HEK293 (cell line): ENCODE data around the gene SHTN1.
A peak's percentile ranks its signal among the peaks of the same experiment; 100 is the strongest.

Source experiments
- CTCF ChIA-PET: fragments of 350-600 bp; formaldehyde crosslinking; extraction: SDS; loops from one replicate; lab custom pipeline; 2021; ENCODE audit warnings: antibody characterized with exemption; lab: Yijun Ruan, JAX
- POLR2A ChIA-PET: fragments of 300-600 bp; formaldehyde crosslinking; extraction: SDS; loops from one replicate; lab custom pipeline; 2020; ENCODE audit warnings: antibody characterized with exemption, inconsistent platforms; lab: Yijun Ruan, JAX
- H3K27ac ChIP-seq: fragments of 200-500 bp; sonication (Bioruptor generic); 2 replicates; pipeline ENCODE4 v1.5.1; 2014; ENCODE audit warnings: low read depth, low read length, control low read depth, inconsistent platforms; ENCODE audit errors: extremely low read depth
- H3K36me3 ChIP-seq, 2 experiments: fragments of 200-500 bp in 1 of 2; sonication (Bioruptor generic) in 1 of 2; 1 replicate in 1 of 2; 2 replicates in 1 of 2; pipeline ENCODE4 v1.5.1; 2014 to 2017; ENCODE audit warnings: inconsistent platforms in 2 of 2, low read length in 2 of 2; ENCODE audit not compliant: control insufficient read depth in 2 of 2, insufficient read depth in 1 of 2
- H3K4me1 ChIP-seq: fragments of 200-500 bp; sonication (Bioruptor generic); 2 replicates; pipeline ENCODE4 v1.5.1; 2014; ENCODE audit warnings: mild to moderate bottlenecking, low read length, inconsistent platforms; ENCODE audit not compliant: control insufficient read depth, insufficient read depth
- H3K4me3 ChIP-seq: 2 replicates; pipeline ENCODE4 v1.5.1; 2011; ENCODE audit warnings: low read depth, mild to moderate bottlenecking, control low read depth, low read length, moderate library complexity
- H3K9me3 ChIP-seq: fragments of 200-500 bp; sonication (Bioruptor generic); 2 replicates; pipeline ENCODE4 v1.5.1; 2014; ENCODE audit warnings: low read depth, low read length, inconsistent platforms; ENCODE audit not compliant: control insufficient read depth, insufficient read depth
- MZF1 ChIP-seq: fragments of 450-650 bp; formaldehyde crosslinking; IDR thresholded peaks from 2 replicates; pipeline ENCODE4 v1.5.1; 2017; ENCODE audit warnings: missing biosample characterization, missing genetic modification characterization, borderline replicate concordance
- OVOL3 ChIP-seq: fragments of 450-650 bp; formaldehyde crosslinking; IDR thresholded peaks from 2 replicates; pipeline ENCODE4 v1.5.1; 2016; ENCODE audit warnings: missing biosample characterization, missing genetic modification characterization
- PRDM1 ChIP-seq: fragments of 450-650 bp; formaldehyde crosslinking; IDR thresholded peaks from 2 replicates; pipeline ENCODE4; 2016; ENCODE audit warnings: missing biosample characterization, missing genetic modification characterization
- SETDB1 ChIP-seq: IDR thresholded peaks from one replicate; pipeline ENCODE4 v1.6.1; 2017; ENCODE audit warnings: mild to moderate bottlenecking, low read length, moderate library complexity, mixed read lengths; ENCODE audit not compliant: insufficient read length
- SP7 ChIP-seq: fragments of 450-650 bp; formaldehyde crosslinking; IDR thresholded peaks from 2 replicates; pipeline ENCODE4 v1.5.1; 2016; ENCODE audit warnings: missing biosample characterization, missing genetic modification characterization
- TCF7L2 ChIP-seq: IDR thresholded peaks from 2 replicates; pipeline ENCODE4 v1.6.1; 2011; ENCODE audit warnings: low read depth, mild to moderate bottlenecking, inconsistent platforms, low read length, moderate library complexity, borderline replicate concordance
- TRIM28 ChIP-seq: IDR thresholded peaks from 2 replicates; pipeline ENCODE4 v1.6.1; 2011; ENCODE audit warnings: low read length, control low read depth, borderline replicate concordance
- WT1 ChIP-seq: fragments of 450-650 bp; formaldehyde crosslinking; IDR thresholded peaks from 2 replicates; pipeline ENCODE4 v1.5.1; 2016; ENCODE audit warnings: missing biosample characterization, missing genetic modification characterization
- ZBTB17 ChIP-seq: fragments of 450-650 bp; formaldehyde crosslinking; IDR thresholded peaks from 2 replicates; pipeline ENCODE4 v1.5.1; 2016; ENCODE audit warnings: missing biosample characterization, missing genetic modification characterization
- ZFHX2 ChIP-seq: fragments of 450-650 bp; formaldehyde crosslinking; conservative IDR thresholded peaks from 2 replicates; pipeline ENCODE4 v1.5.1; 2016; ENCODE audit warnings: missing biosample characterization, missing genetic modification characterization
- ZNF292 ChIP-seq: fragments of 450-650 bp; formaldehyde crosslinking; IDR thresholded peaks from 2 replicates; pipeline ENCODE4 v1.5.1; 2016; ENCODE audit warnings: low read depth, missing biosample characterization, missing genetic modification characterization, borderline replicate concordance
- ZNF335 ChIP-seq: fragments of 450-650 bp; formaldehyde crosslinking; conservative IDR thresholded peaks from 2 replicates; pipeline ENCODE4 v1.5.1; 2016; ENCODE audit warnings: missing biosample characterization, missing genetic modification characterization
- ZNF366 ChIP-seq: fragments of 450-650 bp; formaldehyde crosslinking; conservative IDR thresholded peaks from 2 replicates; pipeline ENCODE4 v1.5.1; 2016; ENCODE audit warnings: missing biosample characterization, missing genetic modification characterization
- ZNF600 ChIP-seq: fragments of 450-650 bp; formaldehyde crosslinking; IDR thresholded peaks from 2 replicates; pipeline ENCODE4 v1.5.1; 2016; ENCODE audit warnings: missing biosample characterization, missing genetic modification characterization
- ZNF629 ChIP-seq: fragments of 450-650 bp; formaldehyde crosslinking; IDR thresholded peaks from 2 replicates; pipeline ENCODE4 v1.5.1; 2017; ENCODE audit warnings: missing biosample characterization, missing genetic modification characterization
- TF ChIP-seq, protein P1 (sequence below): fragments of 450-650 bp; formaldehyde crosslinking; IDR thresholded peaks from 2 replicates; pipeline ENCODE4 v1.5.1; 2017; ENCODE audit warnings: missing biosample characterization, missing genetic modification characterization
- TF ChIP-seq, protein P2 (sequence below): fragments of 450-650 bp; IDR thresholded peaks from 2 replicates; pipeline ENCODE4 v1.5.1; 2018; ENCODE audit warnings: missing biosample characterization, mild to moderate bottlenecking, missing genetic modification characterization
- TF ChIP-seq, protein P3 (sequence below): fragments of 450-650 bp; formaldehyde crosslinking; IDR thresholded peaks from 2 replicates; pipeline ENCODE4 v1.5.1; 2017; ENCODE audit warnings: missing biosample characterization, missing genetic modification characterization
- TF ChIP-seq, protein P4 (sequence below): fragments of 450-650 bp; formaldehyde crosslinking; IDR thresholded peaks from 2 replicates; pipeline ENCODE4 v1.5.1; 2016; ENCODE audit warnings: missing biosample characterization, missing genetic modification characterization
- TF ChIP-seq, protein P5 (sequence below): fragments of 450-650 bp; formaldehyde crosslinking; IDR thresholded peaks from 2 replicates; pipeline ENCODE4 v1.5.1; 2017; ENCODE audit warnings: missing biosample characterization, missing genetic modification characterization
- TF ChIP-seq, protein P6 (sequence below): fragments of 450-650 bp; formaldehyde crosslinking; conservative IDR thresholded peaks from 2 replicates; pipeline ENCODE4 v1.5.1; 2016; ENCODE audit warnings: low read depth, missing biosample characterization, missing genetic modification characterization

Gene SHTN1

DNA sequence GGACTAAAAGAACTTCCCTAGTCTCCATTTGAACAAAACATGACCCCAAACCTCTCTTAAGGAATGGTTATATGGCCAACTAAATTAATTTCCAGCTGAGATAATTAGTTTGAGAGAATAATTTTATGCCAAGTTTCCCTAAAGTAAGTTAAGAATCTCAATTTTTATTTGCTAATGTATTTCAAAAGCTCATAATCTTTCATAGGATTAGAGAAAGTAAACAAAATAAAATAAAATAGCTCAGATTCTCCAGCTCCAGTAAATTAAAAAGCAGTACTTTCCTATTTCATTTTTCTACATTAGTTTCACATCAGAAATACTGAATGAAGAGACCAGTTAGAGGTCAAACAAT lies 111.3 kb downstream of the SHTN1 start (continued):
- no peak for TF ChIP-seq SETDB1
- 0 out of 2 replicates have a peak, but pooled peaks have one; percentile 4 for TF ChIP-seq PRDM1 (tag by site-specific recombination)

DNA sequence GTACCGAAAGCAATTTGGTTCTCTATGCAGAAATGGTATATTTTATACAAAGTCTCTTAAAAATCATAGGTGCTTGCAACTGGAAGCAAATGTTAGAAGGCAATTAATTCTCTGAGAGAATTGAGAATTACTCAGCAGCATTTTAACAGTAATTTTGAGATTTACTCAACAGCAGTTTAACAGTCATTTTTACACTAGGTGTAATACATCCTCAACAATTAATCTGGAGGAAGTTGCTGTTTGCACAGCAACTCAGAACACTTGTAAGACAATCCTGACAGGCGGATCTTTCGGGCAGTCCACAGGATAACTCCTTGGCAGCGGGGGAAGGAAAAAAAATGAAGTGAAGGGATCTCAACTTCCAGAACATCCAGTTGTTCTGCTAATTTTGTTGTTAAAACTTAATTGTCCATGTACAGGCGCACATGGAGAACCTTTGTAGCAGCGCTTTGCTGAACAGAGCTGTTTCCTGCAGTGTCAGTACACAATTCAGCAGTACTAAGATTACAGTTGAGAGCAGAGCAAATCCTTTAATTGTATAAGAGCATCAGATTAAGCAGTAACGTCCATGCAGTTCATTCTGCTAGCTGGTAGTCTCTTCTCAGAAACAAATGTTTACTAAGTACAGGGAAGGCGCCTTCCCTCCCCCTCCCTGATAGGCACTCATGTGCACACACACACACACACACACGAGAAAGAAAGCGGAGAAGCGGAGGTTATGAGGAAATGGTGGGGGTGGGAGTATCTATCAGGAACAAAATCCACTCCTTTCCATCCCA lies 111.9 kb downstream of the SHTN1 start:
- Histone ChIP-seq H3K4me1 (peaks cover 23% of the 10 kb centered on the region), H3K27ac (peak overlapping the region; percentile 43; the same call in 1 of the 2 replicates), H3K4me3 (no peak overlapping the region), H3K9me3 (no peaks in the 10 kb centered on the region), H3K36me3 (peaks cover 0 to 3% of the 10 kb centered on the region in 2 experiments; a peak in 1 of 3 replicates)
- ChIA-PET POLR2A (no interaction called here), CTCF (interaction anchor here (0.6 to 3.5 kb wide), 5 partner anchors 96 to 1357 kb away, joined by 3 to 16 read pairs (median 4); no protein-coding TSS in a partner anchor)
- TF ChIP-seq ZNF629 (tag by site-specific recombination) (no peak), ZBTB17 (tag by site-specific recombination) (peak; percentile 83), ZNF335 (tag by site-specific recombination) (peak; percentile 58), SP7 (peak; percentile 58), TRIM28 (peak; percentile 76), MZF1 (tag by site-specific recombination) (peak; percentile 38; the same call in 1 of the 2 replicates), WT1 (0 out of 2 replicates have a peak, but pooled peaks have one; percentile 29), TCF7L2 (0 out of 2 replicates have a peak, but pooled peaks have one; percentile 14), ZFHX2 (tag by site-specific recombination) (0 out of 2 replicates have a peak, but pooled peaks have one; percentile 18), OVOL3 (0 out of 2 replicates have a peak, but pooled peaks have one; percentile 23), ZNF600 (peak; percentile 93), ZNF292 (no peak), ZNF366 (tag by site-specific recombination) (no peak)
- TF ChIP-seq, protein P1, sequence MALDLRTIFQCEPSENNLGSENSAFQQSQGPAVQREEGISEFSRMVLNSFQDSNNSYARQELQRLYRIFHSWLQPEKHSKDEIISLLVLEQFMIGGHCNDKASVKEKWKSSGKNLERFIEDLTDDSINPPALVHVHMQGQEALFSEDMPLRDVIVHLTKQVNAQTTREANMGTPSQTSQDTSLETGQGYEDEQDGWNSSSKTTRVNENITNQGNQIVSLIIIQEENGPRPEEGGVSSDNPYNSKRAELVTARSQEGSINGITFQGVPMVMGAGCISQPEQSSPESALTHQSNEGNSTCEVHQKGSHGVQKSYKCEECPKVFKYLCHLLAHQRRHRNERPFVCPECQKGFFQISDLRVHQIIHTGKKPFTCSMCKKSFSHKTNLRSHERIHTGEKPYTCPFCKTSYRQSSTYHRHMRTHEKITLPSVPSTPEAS = peak; percentile 78
- TF ChIP-seq, protein P2, sequence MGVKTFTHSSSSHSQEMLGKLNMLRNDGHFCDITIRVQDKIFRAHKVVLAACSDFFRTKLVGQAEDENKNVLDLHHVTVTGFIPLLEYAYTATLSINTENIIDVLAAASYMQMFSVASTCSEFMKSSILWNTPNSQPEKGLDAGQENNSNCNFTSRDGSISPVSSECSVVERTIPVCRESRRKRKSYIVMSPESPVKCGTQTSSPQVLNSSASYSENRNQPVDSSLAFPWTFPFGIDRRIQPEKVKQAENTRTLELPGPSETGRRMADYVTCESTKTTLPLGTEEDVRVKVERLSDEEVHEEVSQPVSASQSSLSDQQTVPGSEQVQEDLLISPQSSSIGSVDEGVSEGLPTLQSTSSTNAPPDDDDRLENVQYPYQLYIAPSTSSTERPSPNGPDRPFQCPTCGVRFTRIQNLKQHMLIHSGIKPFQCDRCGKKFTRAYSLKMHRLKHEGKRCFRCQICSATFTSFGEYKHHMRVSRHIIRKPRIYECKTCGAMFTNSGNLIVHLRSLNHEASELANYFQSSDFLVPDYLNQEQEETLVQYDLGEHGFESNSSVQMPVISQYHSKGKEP (tag by site-specific recombination) = 0 out of 2 replicates have a peak, but pooled peaks have one; percentile 58
- TF ChIP-seq, protein P3, sequence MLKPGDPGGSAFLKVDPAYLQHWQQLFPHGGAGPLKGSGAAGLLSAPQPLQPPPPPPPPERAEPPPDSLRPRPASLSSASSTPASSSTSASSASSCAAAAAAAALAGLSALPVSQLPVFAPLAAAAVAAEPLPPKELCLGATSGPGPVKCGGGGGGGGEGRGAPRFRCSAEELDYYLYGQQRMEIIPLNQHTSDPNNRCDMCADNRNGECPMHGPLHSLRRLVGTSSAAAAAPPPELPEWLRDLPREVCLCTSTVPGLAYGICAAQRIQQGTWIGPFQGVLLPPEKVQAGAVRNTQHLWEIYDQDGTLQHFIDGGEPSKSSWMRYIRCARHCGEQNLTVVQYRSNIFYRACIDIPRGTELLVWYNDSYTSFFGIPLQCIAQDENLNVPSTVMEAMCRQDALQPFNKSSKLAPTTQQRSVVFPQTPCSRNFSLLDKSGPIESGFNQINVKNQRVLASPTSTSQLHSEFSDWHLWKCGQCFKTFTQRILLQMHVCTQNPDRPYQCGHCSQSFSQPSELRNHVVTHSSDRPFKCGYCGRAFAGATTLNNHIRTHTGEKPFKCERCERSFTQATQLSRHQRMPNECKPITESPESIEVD (tag by site-specific recombination) = peak; percentile 93
- TF ChIP-seq, protein P4, sequence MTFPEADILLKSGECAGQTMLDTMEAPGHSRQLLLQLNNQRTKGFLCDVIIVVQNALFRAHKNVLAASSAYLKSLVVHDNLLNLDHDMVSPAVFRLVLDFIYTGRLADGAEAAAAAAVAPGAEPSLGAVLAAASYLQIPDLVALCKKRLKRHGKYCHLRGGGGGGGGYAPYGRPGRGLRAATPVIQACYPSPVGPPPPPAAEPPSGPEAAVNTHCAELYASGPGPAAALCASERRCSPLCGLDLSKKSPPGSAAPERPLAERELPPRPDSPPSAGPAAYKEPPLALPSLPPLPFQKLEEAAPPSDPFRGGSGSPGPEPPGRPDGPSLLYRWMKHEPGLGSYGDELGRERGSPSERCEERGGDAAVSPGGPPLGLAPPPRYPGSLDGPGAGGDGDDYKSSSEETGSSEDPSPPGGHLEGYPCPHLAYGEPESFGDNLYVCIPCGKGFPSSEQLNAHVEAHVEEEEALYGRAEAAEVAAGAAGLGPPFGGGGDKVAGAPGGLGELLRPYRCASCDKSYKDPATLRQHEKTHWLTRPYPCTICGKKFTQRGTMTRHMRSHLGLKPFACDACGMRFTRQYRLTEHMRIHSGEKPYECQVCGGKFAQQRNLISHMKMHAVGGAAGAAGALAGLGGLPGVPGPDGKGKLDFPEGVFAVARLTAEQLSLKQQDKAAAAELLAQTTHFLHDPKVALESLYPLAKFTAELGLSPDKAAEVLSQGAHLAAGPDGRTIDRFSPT (tag by site-specific recombination) = no peak
- TF ChIP-seq, protein P5, sequence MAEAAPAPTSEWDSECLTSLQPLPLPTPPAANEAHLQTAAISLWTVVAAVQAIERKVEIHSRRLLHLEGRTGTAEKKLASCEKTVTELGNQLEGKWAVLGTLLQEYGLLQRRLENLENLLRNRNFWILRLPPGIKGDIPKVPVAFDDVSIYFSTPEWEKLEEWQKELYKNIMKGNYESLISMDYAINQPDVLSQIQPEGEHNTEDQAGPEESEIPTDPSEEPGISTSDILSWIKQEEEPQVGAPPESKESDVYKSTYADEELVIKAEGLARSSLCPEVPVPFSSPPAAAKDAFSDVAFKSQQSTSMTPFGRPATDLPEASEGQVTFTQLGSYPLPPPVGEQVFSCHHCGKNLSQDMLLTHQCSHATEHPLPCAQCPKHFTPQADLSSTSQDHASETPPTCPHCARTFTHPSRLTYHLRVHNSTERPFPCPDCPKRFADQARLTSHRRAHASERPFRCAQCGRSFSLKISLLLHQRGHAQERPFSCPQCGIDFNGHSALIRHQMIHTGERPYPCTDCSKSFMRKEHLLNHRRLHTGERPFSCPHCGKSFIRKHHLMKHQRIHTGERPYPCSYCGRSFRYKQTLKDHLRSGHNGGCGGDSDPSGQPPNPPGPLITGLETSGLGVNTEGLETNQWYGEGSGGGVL (tag by site-specific recombination) = peak; percentile 33; the same call in 1 of the 2 replicates
- TF ChIP-seq, protein P6, sequence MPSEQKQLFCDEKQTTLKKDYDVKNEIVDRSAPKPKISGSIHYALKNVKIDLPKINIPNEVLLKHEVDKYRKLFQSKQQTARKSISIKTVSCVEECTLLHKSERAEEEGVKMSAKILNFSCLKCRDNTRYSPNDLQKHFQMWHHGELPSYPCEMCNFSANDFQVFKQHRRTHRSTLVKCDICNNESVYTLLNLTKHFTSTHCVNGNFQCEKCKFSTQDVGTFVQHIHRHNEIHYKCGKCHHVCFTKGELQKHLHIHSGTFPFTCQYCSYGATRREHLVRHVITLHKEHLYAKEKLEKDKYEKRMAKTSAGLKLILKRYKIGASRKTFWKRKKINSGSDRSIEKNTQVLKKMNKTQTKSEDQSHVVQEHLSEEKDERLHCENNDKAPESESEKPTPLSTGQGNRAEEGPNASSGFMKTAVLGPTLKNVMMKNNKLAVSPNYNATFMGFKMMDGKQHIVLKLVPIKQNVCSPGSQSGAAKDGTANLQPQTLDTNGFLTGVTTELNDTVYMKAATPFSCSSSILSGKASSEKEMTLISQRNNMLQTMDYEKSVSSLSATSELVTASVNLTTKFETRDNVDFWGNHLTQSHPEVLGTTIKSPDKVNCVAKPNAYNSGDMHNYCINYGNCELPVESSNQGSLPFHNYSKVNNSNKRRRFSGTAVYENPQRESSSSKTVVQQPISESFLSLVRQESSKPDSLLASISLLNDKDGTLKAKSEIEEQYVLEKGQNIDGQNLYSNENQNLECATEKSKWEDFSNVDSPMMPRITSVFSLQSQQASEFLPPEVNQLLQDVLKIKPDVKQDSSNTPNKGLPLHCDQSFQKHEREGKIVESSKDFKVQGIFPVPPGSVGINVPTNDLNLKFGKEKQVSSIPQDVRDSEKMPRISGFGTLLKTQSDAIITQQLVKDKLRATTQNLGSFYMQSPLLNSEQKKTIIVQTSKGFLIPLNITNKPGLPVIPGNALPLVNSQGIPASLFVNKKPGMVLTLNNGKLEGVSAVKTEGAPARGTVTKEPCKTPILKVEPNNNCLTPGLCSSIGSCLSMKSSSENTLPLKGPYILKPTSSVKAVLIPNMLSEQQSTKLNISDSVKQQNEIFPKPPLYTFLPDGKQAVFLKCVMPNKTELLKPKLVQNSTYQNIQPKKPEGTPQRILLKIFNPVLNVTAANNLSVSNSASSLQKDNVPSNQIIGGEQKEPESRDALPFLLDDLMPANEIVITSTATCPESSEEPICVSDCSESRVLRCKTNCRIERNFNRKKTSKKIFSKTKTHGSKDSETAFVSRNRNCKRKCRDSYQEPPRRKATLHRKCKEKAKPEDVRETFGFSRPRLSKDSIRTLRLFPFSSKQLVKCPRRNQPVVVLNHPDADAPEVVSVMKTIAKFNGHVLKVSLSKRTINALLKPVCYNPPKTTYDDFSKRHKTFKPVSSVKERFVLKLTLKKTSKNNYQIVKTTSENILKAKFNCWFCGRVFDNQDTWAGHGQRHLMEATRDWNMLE (tag by site-specific recombination) = no peak
